Testis (tissue), 2 donors: ENCODE data around the gene UCHL5.

Source experiments
- POLR2A ChIP-seq: fragments of 450-650 bp; IDR thresholded peaks from one replicate; pipeline ENCODE4 v1.6.1; 2017; ENCODE audit warnings: antibody characterized with exemption, mild to moderate bottlenecking, moderate library complexity
- TF ChIP-seq, protein P1 (sequence below), 3 experiments: fragments of 450-650 bp in 2 of 3; fragments of 200-600 bp in 1 of 3; sonication (generic) in 1 of 3; IDR thresholded peaks; one replicate each; pipeline ENCODE4 v1.5.1; 2016 to 2019; ENCODE audit warnings: antibody characterized with exemption in 3 of 3, mild to moderate bottlenecking in 2 of 3, moderate library complexity in 1 of 3

- TF ChIP-seq, protein P1, sequence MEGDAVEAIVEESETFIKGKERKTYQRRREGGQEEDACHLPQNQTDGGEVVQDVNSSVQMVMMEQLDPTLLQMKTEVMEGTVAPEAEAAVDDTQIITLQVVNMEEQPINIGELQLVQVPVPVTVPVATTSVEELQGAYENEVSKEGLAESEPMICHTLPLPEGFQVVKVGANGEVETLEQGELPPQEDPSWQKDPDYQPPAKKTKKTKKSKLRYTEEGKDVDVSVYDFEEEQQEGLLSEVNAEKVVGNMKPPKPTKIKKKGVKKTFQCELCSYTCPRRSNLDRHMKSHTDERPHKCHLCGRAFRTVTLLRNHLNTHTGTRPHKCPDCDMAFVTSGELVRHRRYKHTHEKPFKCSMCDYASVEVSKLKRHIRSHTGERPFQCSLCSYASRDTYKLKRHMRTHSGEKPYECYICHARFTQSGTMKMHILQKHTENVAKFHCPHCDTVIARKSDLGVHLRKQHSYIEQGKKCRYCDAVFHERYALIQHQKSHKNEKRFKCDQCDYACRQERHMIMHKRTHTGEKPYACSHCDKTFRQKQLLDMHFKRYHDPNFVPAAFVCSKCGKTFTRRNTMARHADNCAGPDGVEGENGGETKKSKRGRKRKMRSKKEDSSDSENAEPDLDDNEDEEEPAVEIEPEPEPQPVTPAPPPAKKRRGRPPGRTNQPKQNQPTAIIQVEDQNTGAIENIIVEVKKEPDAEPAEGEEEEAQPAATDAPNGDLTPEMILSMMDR (IDR thresholded peaks at IDR 0.05): no peak
- no peak for TF ChIP-seq POLR2A
Measured at GRCh38 chr1:193065954-193066353, 6.8 kb upstream of the UCHL5 start.
